Activated CD8-positive, alpha-beta memory T cell treated with anti-CD3 and anti-CD28 coated beads, Interleukin-2, amount 50 U/mL, for 1 hour (primary cell): ENCODE measurements around the gene IFITM10.

ENCODE experiments used
- DNase-seq: peaks from one replicate; pipeline ENCODE4 v3.0.0-alpha.2; 2020; ENCODE audit errors: extremely low read depth

IFITM10 gene

GRCh38 chr11:1752907-1753228, 2.5 kb upstream of the IFITM10 start:
- DNase-seq, result no peak

- DNase-seq, result no peak
Observed at GRCh38 chr11:1751999-1752906, 1.9 kb upstream of the IFITM10 start.

- no peak for DNase-seq
Observed at GRCh38 chr11:1751531-1751921, 1.1 kb upstream of the IFITM10 start.

DNA sequence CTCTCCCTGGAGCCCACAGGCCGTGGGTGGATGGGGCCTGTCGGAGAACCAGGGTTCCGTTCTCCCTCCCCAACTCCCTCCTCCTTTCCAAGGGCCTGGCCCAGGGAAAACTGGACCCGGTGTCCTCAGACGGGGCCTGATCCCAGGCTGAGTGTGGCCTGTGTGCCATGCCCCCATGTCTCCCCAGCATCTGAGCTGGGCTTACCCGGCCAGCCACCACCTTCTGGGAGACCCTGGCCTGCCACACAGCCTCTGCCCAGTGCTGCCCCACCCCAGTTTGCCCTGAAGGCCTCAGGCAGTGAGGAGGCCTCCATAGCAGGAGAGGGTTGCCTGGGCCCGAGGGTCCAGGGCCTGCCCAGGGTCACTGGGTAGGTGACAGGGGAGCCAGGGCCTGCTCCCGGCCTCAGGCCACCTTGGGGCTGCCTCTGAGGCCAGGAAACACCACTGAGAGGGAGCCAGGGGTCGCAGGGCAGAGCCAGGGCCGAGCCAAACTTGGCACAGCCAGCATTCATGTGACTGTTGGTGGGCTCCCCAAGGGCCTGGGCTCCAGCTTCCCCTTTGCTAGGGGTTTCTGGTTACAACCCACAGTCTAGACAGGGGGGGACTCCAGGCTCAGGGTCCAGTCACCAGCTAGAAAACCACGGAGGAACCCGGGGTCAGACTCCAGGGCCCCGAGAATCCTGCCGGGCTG, 590 bp upstream of the IFITM10 start:
- DNase-seq, result no peak

DNA sequence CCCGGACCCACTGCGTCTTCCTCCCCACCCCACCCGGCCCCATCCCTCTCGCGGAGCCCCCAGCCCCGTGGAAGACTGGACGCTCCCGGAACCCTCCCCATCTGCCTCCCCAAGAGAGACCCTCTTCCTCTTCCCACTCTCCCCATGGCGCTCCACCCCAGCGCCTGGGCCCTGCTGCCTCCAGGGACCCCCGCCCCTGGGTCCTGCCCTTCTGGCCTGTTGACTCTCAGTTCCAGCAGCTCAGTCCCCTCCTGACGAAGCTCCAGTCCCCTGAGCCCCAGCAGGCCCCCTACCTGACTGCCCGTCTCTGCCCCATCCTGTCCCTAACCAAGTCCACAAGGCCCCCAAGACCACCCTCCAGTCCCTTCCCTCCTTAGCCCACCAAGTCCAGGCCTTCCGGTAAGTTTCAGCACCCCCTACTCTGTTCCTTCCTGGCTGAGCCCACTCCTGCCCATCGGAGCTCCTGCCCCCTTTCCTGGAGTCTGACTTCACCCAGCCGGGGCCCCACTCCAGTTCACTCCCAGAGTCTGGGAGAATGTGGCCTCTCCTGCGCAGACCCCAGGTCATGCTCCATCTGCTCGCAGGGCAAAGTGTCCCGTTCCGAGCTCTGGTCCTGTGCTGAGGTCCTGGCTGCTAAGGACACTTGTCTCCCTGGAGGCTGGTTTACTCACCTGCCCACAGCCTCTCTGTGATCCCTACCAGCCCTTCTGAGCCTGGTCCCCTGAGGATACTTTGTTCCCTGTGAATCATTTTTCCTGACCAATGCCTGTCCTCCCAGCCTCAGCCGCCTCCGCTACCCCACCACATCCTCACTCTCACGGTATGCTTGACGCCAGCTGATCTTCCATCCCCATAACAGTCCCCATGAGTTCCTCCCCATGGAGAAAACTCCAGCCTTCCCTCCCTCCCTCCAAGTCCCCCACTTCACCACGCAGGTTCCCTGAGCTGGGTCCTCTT, 722 bp downstream of the IFITM10 start:
- no peak for DNase-seq

GRCh38 chr11:1748636-1749394, 1.6 kb downstream of the IFITM10 start:
- DNase-seq, result no peak

DNA sequence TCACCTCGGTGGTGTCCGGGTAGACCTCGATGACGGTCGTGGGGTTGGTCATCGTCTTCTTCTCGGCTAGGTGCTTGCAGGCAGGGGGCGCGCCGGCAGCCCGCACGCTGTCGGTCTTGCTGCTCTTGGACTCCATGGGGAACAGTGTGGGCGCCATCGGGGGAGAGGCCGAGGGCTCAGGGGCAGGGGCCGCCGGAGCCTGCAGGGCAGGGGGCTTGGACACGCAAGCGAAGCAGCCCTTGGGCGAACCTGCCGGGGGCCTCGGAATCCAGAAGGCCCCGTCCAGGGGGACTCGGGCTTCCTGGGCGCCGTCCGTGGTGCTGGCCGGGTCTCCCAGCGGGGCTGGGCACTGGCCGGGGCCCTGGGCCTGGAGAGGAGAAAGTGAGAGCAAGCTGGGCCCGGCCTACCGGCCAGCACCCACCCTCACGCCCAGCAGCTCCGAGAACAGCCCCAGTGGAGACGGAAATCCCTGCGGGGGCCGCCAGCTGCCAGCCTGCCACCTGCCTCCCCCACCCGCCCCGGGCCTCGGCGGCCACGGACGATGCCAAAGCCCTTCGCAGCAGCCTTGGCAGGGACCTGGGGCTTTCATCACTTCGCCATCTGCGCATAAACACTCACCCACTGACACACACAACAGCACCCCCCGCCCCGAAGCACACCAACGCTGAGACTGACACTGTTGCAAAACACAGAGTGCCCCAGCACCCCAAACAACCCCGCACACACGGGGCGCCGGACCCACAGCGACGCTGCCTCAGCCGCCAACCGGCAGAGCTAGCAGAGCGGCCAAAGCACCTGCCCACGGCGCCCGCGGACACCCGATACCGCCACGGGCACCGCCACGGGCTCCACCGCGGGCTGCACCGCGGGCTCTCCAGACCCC, 2.4 kb downstream of the IFITM10 start:
- DNase-seq, result no peak

DNA sequence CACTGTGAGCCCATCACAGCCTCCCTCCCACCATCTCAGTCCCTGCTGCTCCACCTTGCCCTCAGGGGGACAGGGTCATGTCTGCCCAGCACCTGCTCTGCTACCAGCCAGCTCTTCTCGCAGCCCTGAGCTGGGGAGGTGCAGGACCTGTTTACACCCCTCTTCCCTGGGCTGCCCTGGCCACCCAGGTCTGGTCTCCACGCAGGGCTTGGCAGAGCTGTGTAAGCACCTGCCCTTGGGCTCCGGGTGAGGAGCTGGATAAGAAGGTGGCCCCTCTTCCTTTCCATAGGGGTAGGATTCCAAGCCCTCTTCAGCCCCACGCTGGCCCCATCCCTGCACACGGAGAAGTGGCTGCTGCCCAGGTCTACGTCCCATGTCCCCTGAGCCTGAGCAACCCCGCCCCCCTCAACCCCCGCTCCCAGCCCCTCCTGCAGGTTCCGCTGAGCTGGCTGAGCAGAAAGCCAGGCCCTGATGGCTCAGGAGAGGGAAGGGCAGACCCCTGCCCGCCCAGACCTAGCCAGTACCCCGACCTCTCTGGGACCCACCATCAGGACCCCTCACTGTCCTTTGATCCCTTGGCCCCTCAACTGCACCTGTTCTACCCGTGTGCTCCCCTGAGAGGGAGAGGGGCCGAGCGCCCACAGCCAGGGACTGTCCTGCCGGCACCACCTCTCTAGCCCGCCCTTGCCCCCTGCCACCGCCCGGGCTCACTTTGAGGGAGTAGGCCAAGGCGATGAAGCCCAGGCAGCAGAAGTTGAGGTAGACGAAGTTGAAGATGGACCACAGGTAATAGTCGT, 3.2 kb downstream of the IFITM10 start:
- DNase-seq, result no peak

DNA sequence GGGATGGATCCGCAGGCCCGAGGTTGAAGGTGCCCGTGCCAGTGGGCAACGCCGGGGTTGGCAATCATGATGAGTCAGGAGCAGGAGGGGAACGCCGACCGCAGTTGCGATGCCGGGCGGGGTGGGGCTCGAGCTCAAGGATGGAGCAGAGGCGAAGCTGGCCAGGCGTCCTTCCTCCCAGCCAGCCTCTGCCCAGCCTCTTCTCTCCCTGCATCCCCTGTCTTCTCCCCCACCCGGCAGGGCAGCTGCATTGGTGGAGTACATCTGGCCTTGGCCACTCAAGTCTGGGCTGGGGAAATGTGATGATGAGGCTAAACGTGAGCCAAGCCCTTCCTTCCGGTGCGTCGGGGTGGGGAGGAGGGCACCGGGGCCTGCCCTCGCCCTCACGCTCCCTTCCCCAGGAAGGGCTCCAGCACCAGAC, 3.9 kb downstream of the IFITM10 start:
- DNase-seq, result no peak

GRCh38 chr11:1745701-1746320, 4.6 kb downstream of the IFITM10 start:
- no peak for DNase-seq

- DNase-seq, result no peak
Observed at GRCh38 chr11:1744891-1745700, 5.3 kb downstream of the IFITM10 start.

GRCh38 chr11:1744137-1744886, 6.1 kb downstream of the IFITM10 start:
- no peak for DNase-seq

GRCh38 chr11:1743585-1744136, 6.7 kb downstream of the IFITM10 start:
- no peak for DNase-seq

DNA sequence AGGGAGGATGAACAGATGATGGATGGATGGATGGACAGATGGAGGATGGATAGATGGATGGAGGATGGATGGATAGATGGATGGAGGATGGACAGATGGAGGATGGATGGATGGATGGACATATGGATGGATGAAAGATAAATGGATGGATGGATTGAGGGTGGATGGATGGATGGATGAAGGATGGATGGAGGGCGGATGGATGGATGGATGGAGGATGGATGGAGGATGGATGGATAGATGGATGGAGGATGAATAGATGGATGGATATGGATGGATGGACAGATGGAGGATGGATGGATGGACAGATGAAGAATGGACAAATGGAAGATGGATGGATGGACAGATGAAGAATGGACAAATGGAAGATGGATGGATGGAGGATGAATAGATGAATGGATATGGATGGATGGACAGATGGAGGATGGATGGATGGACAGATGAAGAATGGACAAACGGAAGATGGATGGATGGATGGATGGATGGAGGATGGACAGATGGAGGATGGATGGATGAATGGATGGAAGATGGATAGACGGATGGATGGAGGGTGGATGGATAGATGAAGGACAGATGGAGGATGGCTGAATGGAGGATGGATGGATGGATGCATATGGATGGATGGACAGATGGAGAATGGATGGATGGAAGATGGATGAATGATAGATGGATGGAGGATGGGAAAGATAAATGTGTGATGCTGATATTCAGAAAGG, 7.4 kb downstream of the IFITM10 start:
- DNase-seq, result no peak

DNA sequence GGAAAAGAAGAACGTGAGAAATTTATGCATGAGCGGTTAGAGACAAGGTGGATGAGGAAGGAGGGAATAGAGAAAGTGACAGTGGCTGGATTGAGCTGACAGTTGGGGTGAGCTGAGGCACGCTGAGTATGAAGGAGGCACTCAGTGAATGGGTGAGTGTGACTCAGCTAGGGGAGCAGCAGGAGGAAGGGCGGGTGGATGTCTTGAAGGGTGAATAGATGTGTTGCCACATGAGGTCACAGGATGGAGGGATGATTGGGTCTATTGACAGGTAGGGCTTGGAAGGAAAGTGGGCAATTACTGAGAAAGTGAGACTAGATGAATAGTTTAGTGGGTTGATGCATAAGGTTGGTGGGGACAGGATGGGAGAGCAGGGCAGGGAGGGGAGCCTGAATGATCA, 8.0 kb downstream of the IFITM10 start:
- no peak for DNase-seq

GRCh38 chr11:1741741-1742140, 8.7 kb downstream of the IFITM10 start:
- DNase-seq, result no peak
